AG09309 (cell line): ENCODE data around the gene NEGR1.

Experiments used
- DNase-seq: peaks from one replicate; pipeline ENCODE4 v3.0.0-alpha.2; 2010; ENCODE audit warnings: low read depth
- H3K4me3 ChIP-seq: 2 replicates; pipeline ENCODE4 v1.5.1; 2011; ENCODE audit warnings: mild to moderate bottlenecking, low read depth, low read length, moderate library complexity; ENCODE audit not compliant: control insufficient read depth
- TF ChIP-seq, protein P1 (sequence below): IDR thresholded peaks from 2 replicates; pipeline ENCODE4 v1.5.1; 2011; ENCODE audit warnings: mild to moderate bottlenecking, low read depth, low read length, inconsistent platforms; ENCODE audit not compliant: insufficient read depth, control insufficient read depth; ENCODE audit errors: missing control alignments

Gene NEGR1

DNA sequence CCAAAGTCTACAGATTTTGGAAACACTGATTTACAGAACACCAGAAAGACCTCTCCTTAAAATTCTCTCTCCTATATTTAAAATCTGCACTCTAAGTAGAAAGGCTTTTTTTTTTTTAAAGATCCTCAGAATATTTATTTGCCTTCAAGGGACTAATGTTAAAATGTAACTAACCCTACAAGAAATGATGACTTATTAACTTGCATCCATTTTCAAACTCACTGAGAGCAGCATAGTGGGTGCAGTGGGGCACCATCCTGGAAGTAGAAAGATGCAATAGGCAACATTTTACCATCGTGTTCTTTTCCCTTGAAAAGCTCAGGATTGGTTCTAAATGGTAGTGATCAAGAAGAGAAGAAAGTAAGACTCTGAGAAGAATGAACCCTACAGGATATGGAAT, 498.1 kb downstream of the NEGR1 start:
- H3K4me3 ChIP-seq, result no peak overlapping the region
- no peak for DNase-seq
- TF ChIP-seq, protein P1, sequence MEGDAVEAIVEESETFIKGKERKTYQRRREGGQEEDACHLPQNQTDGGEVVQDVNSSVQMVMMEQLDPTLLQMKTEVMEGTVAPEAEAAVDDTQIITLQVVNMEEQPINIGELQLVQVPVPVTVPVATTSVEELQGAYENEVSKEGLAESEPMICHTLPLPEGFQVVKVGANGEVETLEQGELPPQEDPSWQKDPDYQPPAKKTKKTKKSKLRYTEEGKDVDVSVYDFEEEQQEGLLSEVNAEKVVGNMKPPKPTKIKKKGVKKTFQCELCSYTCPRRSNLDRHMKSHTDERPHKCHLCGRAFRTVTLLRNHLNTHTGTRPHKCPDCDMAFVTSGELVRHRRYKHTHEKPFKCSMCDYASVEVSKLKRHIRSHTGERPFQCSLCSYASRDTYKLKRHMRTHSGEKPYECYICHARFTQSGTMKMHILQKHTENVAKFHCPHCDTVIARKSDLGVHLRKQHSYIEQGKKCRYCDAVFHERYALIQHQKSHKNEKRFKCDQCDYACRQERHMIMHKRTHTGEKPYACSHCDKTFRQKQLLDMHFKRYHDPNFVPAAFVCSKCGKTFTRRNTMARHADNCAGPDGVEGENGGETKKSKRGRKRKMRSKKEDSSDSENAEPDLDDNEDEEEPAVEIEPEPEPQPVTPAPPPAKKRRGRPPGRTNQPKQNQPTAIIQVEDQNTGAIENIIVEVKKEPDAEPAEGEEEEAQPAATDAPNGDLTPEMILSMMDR, result no peak

DNA sequence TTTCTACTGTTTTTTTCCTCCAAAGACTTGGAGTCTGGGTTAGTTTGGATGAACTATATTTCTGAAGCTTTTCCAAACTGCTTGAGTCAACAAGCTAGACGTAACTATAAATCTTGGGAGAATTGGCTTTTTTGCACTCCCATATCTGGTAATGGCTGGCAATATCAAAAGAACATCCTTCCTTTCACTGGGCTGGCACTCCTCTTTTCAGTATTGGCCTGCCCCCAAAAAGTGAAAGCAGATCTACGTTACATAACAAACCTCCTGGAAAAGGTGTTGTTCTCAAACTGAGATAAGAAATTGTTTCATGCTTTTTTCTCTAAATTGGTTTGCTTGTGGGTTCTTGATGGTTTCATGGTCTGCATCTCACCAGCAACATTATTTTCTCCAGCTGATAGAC, 499.3 kb downstream of the NEGR1 start:
- DNase-seq, result no peak
- TF ChIP-seq, protein P1, result no peak

DNA sequence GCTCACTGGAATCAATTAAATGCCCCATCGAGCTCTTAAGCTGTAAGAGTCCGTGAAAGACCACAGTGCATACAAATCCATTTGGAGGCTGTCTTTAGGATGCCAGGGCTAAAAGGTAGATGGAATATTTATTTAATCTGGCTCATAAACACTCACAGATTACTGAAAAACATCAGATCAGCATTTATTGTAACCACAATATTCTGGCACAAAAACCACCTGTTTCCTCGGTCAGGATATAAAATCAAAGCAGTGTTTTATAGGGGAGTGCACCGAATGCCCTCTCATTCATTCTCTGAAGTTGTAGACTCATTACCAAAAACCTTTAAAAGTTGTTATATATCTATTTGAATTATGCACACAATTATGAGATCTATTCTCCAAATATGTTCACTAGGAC, 500.9 kb downstream of the NEGR1 start:
- H3K4me3 ChIP-seq, result no peak overlapping the region
- TF ChIP-seq, protein P1, result no peak
- DNase-seq, result no peak

More for the DNA sequence above, 499.3 kb downstream of the NEGR1 start:
- H3K4me3 ChIP-seq, result no peak overlapping the region

DNA sequence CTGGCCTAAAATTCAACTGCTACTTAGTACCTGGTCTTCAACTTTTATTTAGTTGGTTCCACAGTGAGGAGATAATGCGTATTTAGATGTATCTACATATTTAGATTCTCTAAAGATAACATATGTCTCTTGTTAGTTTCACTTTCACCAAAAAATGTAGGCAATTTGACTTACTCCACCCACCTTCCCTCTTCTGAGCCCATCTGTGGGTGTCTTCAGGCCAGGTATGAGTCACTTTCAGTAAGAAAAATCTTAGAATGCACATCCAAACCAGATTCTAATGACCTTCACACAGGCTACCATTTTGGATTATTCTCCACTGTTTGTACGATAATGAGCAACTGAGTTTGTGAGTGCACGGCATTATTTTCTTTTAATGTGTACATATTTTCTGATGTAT, 501.7 kb downstream of the NEGR1 start:
- no peak overlapping the region for H3K4me3 ChIP-seq
- TF ChIP-seq, protein P1, result no peak
- no peak for DNase-seq

DNA sequence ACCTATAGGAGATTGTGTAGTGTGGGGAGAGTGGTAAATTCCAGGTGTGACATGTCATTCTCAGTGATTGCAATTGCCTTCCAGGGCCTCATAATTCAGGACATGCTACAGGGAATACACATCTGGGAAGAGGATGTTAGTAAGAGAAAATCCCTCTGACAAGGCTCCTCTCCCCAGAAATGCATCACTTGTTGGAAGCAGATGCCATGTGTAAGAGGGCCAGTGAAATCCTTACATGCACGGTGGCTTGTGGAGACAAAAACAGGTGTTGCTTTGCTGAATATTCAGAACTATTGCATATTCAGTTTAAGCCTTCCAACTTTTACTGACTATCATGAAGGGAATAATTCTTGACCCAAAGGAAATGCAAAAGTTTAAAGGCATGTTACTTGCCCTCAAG, 503.4 kb downstream of the NEGR1 start:
- TF ChIP-seq, protein P1, result no peak
- H3K4me3 ChIP-seq, result no peak overlapping the region
- no peak for DNase-seq

DNA sequence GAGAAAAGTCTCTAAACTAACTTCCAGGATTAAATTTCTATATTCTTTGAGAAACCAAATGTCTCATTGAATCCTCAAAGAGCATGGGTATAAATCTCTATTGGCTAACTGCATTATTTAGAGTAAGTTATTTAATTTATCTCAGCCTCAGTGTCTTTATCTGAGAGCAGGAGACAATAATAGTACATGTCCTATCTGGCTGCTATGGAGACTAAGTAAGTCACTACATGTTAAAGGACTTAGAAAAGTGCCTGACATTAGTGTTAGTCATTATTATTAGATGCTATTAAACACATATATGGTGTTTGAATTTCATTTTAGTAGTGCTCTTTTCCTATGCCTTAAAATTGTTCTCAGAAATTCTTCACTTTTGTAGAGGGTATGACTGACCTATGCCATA, 505.2 kb downstream of the NEGR1 start:
- DNase-seq, result no peak
- H3K4me3 ChIP-seq, result no peak overlapping the region
- TF ChIP-seq, protein P1, result no peak

DNA sequence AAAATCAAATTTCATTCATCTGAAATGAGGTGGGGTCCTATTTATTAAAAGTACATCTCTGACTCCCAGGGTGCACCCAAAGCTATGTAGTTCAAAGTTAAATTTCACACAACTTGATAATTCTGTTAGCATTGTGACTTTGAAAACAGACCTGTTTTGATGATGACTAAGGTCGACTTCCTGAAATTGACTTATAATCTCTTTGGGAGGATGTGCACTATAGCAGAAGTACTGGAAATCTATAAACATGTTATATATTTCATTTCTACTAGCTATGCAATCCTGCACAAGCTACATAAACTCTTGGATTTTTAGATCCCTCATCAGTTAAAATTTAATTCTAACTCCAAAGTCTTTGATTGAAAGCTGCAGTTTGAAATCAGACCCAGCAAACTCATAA, 507.6 kb downstream of the NEGR1 start:
- TF ChIP-seq, protein P1, result no peak
- H3K4me3 ChIP-seq, result no peak overlapping the region
- DNase-seq, result no peak
